HCT116 (cell line): ENCODE measurements around the gene RPS17. TPM values are rescaled to one million over a fixed set of nuclear protein-coding genes. Genes with fewer than 3 reads are reported as not detected.

Experiments used
- ATAC-seq: fragments of 200-7000 bp; cut with Tn5 transposase; 2 replicates; pipeline ENCODE4 v1.9.1; 2020; ENCODE audit warnings: mild to moderate bottlenecking, moderate library complexity
- BruUV-seq: library from RNA; stranded (reverse); fragments of 400-500 nt; replicated peaks from 2 replicates; lab custom pipeline; 2021; lab: Mats Ljungman, UMichigan
- CTCF ChIA-PET: fragments of 300-600 bp; sonication (Branson Sonifier 250); formaldehyde crosslinking; loops from one replicate; lab custom pipeline; 2021; ENCODE audit warnings: antibody characterized with exemption; lab: Charles Lee
- POLR2A ChIA-PET: fragments of 300-600, 350-600 bp; sonication (Branson Sonifier 250); formaldehyde crosslinking; loops from one replicate; lab custom pipeline; 2021; ENCODE audit warnings: antibody characterized with exemption; lab: Charles Lee
- RAD21 ChIA-PET, 2 experiments: fragments of 300-600 bp; sonication (Branson Sonifier 250); formaldehyde crosslinking; loops; one replicate each; lab custom pipeline; 2023; ENCODE audit warnings: low total read pairs in 2 of 2; ENCODE audit not compliant: uncharacterized antibody in 2 of 2, unreplicated experiment in 2 of 2, low non-redundant PET in 1 of 2; lab: Charles Lee
- DNase-seq: peaks from one replicate; pipeline ENCODE4 v3.0.0-alpha.2; 2010; ENCODE audit warnings: low read depth, low spot score
- H2AFZ ChIP-seq: fragments of 200-600 bp; shearing (Covaris generic), sonication (generic); 2 replicates; pipeline ENCODE4 v1.6.1; 2017; ENCODE audit warnings: low read depth, mixed run types, mixed read lengths, antibody characterized with exemption, low read length; ENCODE audit not compliant: poor library complexity, severe bottlenecking
- H3K27ac ChIP-seq: 2 replicates; pipeline ENCODE4 v1.5.1; 2012; ENCODE audit warnings: low read depth, low read length
- H3K27me3 ChIP-seq: fragments of 200-600 bp; sonication (generic); 2 replicates; pipeline ENCODE4 v1.6.1; 2016; ENCODE audit warnings: mixed run types, low read length, mixed read lengths; ENCODE audit not compliant: insufficient read depth
- H3K36me3 ChIP-seq, 2 experiments: fragments of 200-500 bp in 1 of 2; fragments of 200-600 bp in 1 of 2; sonication (Bioruptor generic) in 1 of 2; sonication (generic) in 1 of 2; 2 replicates each; pipeline versions ENCODE4 v1.5.1 to v1.6.1; 2014 to 2016; ENCODE audit warnings: low read length in 2 of 2, inconsistent platforms in 1 of 2, mixed read lengths in 1 of 2, mixed run types in 1 of 2; ENCODE audit not compliant: insufficient read depth in 2 of 2, control insufficient read depth in 1 of 2
- H3K4me1 ChIP-seq, 2 experiments: fragments of 200-600 bp in 1 of 2; sonication (generic) in 1 of 2; 2 replicates each; pipeline versions ENCODE4 v1.5.1 to v1.6.1; 2012 to 2017; ENCODE audit warnings: low read length in 2 of 2, inconsistent platforms in 1 of 2, mild to moderate bottlenecking in 1 of 2, mixed read lengths in 1 of 2, mixed run types in 1 of 2, moderate library complexity in 1 of 2; ENCODE audit not compliant: insufficient read depth in 2 of 2, control insufficient read depth in 1 of 2
- H3K4me2 ChIP-seq: fragments of 200-600 bp; sonication (generic); 2 replicates; pipeline ENCODE4 v1.6.1; 2017; ENCODE audit warnings: mixed run types, low read length, mixed read lengths
- H3K4me3 ChIP-seq, 2 experiments: fragments of 200-600 bp in 1 of 2; sonication (generic) in 1 of 2; replicated peaks in 1 of 2; 2 replicates each; pipeline ENCODE4 v1.5.1; 2011 to 2016; ENCODE audit warnings: low read length in 2 of 2, control low read depth in 1 of 2, low read depth in 1 of 2, mild to moderate bottlenecking in 1 of 2, mixed read lengths in 1 of 2, mixed run types in 1 of 2
- H3K79me2 ChIP-seq: fragments of 200-600 bp; sonication (generic); 2 replicates; pipeline ENCODE4 v1.6.1; 2017; ENCODE audit warnings: mild to moderate bottlenecking, mixed run types, low read length, moderate library complexity, mixed read lengths; ENCODE audit not compliant: insufficient read depth
- H3K9ac ChIP-seq: fragments of 200-600 bp; sonication (generic); 2 replicates; pipeline ENCODE4 v1.6.1; 2016; ENCODE audit warnings: low read length, mixed read lengths
- H3K9me2 ChIP-seq: fragments of 200-600 bp; sonication (generic), shearing (Covaris generic); 2 replicates; pipeline ENCODE4 v1.6.1; 2017; ENCODE audit warnings: mixed run types, mild to moderate bottlenecking, moderate library complexity; ENCODE audit not compliant: insufficient read depth
- H3K9me3 ChIP-seq, 2 experiments: fragments of 200-500 bp in 1 of 2; fragments of 200-600 bp in 1 of 2; sonication (Bioruptor generic) in 1 of 2; sonication (generic) in 1 of 2; 2 replicates each; pipeline ENCODE4 v1.6.1; 2014 to 2017; ENCODE audit warnings: low read length in 2 of 2, mixed read lengths in 2 of 2, inconsistent platforms in 1 of 2, low read depth in 1 of 2, mild to moderate bottlenecking in 1 of 2, mixed run types in 1 of 2, moderate library complexity in 1 of 2; ENCODE audit not compliant: control insufficient read depth in 1 of 2, insufficient read depth in 1 of 2
- H4K20me1 ChIP-seq: fragments of 200-600 bp; sonication (generic), shearing (Covaris generic); 2 replicates; pipeline ENCODE4 v1.6.1; 2017; ENCODE audit warnings: mixed run types, mild to moderate bottlenecking, moderate library complexity; ENCODE audit not compliant: insufficient read depth
- CBX3 ChIP-seq: IDR thresholded peaks from 2 replicates; pipeline ENCODE4 v1.6.1; 2012; ENCODE audit warnings: low read depth
- CEBPB ChIP-seq: IDR thresholded peaks from 2 replicates; pipeline ENCODE4 v1.6.1; 2012; ENCODE audit warnings: low read depth
- EZH2 ChIP-seq: fragments of 200-600 bp; sonication (generic); IDR thresholded peaks from 2 replicates; pipeline ENCODE4 v1.6.1; 2017; ENCODE audit warnings: antibody characterized with exemption, mixed run types
- EZH2phosphoT487 ChIP-seq: fragments of 200-600 bp; IDR thresholded peaks from 2 replicates; pipeline ENCODE4 v1.6.1; 2018; ENCODE audit warnings: antibody characterized with exemption, borderline replicate concordance
- FOSL1 ChIP-seq: IDR thresholded peaks from 2 replicates; pipeline ENCODE4 v1.6.1; 2012; ENCODE audit warnings: low read depth
- SIN3A ChIP-seq: IDR thresholded peaks from 2 replicates; pipeline ENCODE4 v1.6.1; 2012; ENCODE audit warnings: low read depth
- SRF ChIP-seq: IDR thresholded peaks from 2 replicates; pipeline ENCODE4 v1.6.1; 2012; ENCODE audit warnings: low read depth
- YY1 ChIP-seq: IDR thresholded peaks from 2 replicates; pipeline ENCODE4 v1.6.1; 2011; ENCODE audit warnings: low read length, low read depth, moderate library complexity, mild to moderate bottlenecking; ENCODE audit not compliant: insufficient replicate concordance; ENCODE audit errors: extremely low read depth
- ZFX ChIP-seq: fragments of 450-650 bp; IDR thresholded peaks from 2 replicates; pipeline ENCODE4 v1.6.1; 2017
- ZNF274 ChIP-seq: fragments of 200-500 bp; sonication (Bioruptor generic); IDR thresholded peaks from 2 replicates; pipeline ENCODE4 v1.6.1; 2014; ENCODE audit warnings: mild to moderate bottlenecking, low read depth, low read length, inconsistent platforms
- intact Hi-C: fragments of 100-400 bp; cut with micrococcal nuclease; formaldehyde crosslinking; loops from 2 replicates; pipeline ENCODE4 v1.10.0; 2022
- total RNA-seq: library from RNA; stranded (reverse); gene quantifications from one replicate; pipeline ENCODE4 v1.2.1, GENCODE V29; 2021; ENCODE audit not compliant: unreplicated experiment
- TF ChIP-seq, protein P1 (sequence below): IDR thresholded peaks from 2 replicates; pipeline ENCODE4 v1.6.1; 2011; ENCODE audit warnings: mild to moderate bottlenecking, low read length, moderate library complexity; ENCODE audit not compliant: insufficient replicate concordance; ENCODE audit errors: extremely low read depth
- TF ChIP-seq, protein P2 (sequence below): IDR thresholded peaks from 2 replicates; pipeline ENCODE4 v1.6.1; 2012
- TF ChIP-seq, protein P3 (sequence below): IDR thresholded peaks from 2 replicates; pipeline ENCODE4 v1.6.1; 2012
- TF ChIP-seq, protein P4 (sequence below): IDR thresholded peaks from 2 replicates; pipeline ENCODE4 v1.6.1; 2012; ENCODE audit warnings: low read depth

The RPS17 gene
- total RNA-seq, 1 experiment from 2014 or later: 2,385 TPM

DNA sequence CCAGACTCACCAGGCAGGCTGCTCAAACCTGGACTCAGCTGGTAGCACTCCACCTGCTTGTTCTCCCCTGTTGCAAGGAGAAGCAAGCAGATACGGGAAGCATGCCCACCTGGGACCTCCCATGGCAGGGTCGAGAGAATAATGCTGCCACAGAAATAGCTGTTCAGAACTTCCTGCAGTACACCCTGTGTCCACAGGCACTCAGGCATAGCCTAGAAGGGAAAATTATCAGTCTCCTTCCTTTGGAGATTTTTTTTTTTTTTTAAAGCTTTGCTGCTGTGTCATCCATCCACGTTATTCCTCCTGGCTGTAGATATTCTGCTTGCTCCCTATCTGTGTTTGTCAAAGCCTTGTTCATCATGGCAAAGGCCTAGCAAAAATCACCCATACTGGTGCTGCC is 32.7 kb upstream of the RPS17 start:
- ChIA-PET RAD21 (no interaction called here), POLR2A (no interaction called here), CTCF (no interaction called here)
- Histone ChIP-seq H3K9me2 (no peaks in the 10 kb centered on the region), H3K4me2 (no peak overlapping the region), H2AFZ (no peak overlapping the region), H3K27ac (no peak overlapping the region), H3K27me3 (peaks cover 10% of the 10 kb centered on the region; the same call in 1 of the 2 replicates), H3K4me1 (no peaks in the 10 kb centered on the region), H3K9ac (no peak overlapping the region), H4K20me1 (no peaks in the 10 kb centered on the region), H3K4me3 (no peak overlapping the region), H3K79me2 (no peaks in the 10 kb centered on the region), H3K36me3 (no peaks in the 10 kb centered on the region), H3K9me3 (no peaks in the 10 kb centered on the region)
- ATAC-seq (0 out of 2 replicates have a peak, but pooled peaks have one; percentile 42), DNase-seq (no peak)
- intact Hi-C loops: no loop called here
- TF ChIP-seq FOSL1: no peak
- TF ChIP-seq, protein P1, sequence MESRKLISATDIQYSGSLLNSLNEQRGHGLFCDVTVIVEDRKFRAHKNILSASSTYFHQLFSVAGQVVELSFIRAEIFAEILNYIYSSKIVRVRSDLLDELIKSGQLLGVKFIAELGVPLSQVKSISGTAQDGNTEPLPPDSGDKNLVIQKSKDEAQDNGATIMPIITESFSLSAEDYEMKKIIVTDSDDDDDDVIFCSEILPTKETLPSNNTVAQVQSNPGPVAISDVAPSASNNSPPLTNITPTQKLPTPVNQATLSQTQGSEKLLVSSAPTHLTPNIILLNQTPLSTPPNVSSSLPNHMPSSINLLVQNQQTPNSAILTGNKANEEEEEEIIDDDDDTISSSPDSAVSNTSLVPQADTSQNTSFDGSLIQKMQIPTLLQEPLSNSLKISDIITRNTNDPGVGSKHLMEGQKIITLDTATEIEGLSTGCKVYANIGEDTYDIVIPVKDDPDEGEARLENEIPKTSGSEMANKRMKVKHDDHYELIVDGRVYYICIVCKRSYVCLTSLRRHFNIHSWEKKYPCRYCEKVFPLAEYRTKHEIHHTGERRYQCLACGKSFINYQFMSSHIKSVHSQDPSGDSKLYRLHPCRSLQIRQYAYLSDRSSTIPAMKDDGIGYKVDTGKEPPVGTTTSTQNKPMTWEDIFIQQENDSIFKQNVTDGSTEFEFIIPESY: no peak
- no peak for TF ChIP-seq ZFX
- TF ChIP-seq SIN3A: no peak
- BruUV-seq: no TSS peak

GRCh38 chr15:82572311-82572710 is 32.1 kb upstream of the RPS17 start:
- ChIA-PET CTCF (no interaction called here), RAD21 (no interaction called here), POLR2A (no interaction called here)
- TF ChIP-seq ZNF274 (no peak), EZH2 (no peak), CBX3 (no peak), YY1 (no peak), SRF (no peak), EZH2phosphoT487 (no peak), CEBPB (no peak)
- TF ChIP-seq, protein P2, sequence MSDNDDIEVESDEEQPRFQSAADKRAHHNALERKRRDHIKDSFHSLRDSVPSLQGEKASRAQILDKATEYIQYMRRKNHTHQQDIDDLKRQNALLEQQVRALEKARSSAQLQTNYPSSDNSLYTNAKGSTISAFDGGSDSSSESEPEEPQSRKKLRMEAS: no peak
- TF ChIP-seq, protein P3, sequence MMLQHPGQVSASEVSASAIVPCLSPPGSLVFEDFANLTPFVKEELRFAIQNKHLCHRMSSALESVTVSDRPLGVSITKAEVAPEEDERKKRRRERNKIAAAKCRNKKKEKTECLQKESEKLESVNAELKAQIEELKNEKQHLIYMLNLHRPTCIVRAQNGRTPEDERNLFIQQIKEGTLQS: no peak
- TF ChIP-seq, protein P4, sequence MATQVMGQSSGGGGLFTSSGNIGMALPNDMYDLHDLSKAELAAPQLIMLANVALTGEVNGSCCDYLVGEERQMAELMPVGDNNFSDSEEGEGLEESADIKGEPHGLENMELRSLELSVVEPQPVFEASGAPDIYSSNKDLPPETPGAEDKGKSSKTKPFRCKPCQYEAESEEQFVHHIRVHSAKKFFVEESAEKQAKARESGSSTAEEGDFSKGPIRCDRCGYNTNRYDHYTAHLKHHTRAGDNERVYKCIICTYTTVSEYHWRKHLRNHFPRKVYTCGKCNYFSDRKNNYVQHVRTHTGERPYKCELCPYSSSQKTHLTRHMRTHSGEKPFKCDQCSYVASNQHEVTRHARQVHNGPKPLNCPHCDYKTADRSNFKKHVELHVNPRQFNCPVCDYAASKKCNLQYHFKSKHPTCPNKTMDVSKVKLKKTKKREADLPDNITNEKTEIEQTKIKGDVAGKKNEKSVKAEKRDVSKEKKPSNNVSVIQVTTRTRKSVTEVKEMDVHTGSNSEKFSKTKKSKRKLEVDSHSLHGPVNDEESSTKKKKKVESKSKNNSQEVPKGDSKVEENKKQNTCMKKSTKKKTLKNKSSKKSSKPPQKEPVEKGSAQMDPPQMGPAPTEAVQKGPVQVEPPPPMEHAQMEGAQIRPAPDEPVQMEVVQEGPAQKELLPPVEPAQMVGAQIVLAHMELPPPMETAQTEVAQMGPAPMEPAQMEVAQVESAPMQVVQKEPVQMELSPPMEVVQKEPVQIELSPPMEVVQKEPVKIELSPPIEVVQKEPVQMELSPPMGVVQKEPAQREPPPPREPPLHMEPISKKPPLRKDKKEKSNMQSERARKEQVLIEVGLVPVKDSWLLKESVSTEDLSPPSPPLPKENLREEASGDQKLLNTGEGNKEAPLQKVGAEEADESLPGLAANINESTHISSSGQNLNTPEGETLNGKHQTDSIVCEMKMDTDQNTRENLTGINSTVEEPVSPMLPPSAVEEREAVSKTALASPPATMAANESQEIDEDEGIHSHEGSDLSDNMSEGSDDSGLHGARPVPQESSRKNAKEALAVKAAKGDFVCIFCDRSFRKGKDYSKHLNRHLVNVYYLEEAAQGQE: no peak

More at GRCh38 chr15:82572311-82572710, 32.1 kb upstream of the RPS17 start:
- H3K4me3 ChIP-seq: no peak overlapping the region
- no peaks in the 10 kb centered on the region for H3K9me2 ChIP-seq
- H3K4me1 ChIP-seq: no peaks in the 10 kb centered on the region
- intact Hi-C loops: no loop called here
- H2AFZ ChIP-seq: no peak overlapping the region
- no peak overlapping the region for H3K9ac ChIP-seq
- no TSS peak for BruUV-seq
- H3K27ac ChIP-seq: no peak overlapping the region
- no peaks in the 10 kb centered on the region for H4K20me1 ChIP-seq
- no peak overlapping the region for H3K4me2 ChIP-seq
- no peaks in the 10 kb centered on the region for H3K9me3 ChIP-seq
- peaks cover 10% of the 10 kb centered on the region; the same call in 1 of the 2 replicates for H3K27me3 ChIP-seq
- ATAC-seq (no peak), DNase-seq (no peak)
- H3K36me3 ChIP-seq: no peaks in the 10 kb centered on the region
- no peaks in the 10 kb centered on the region for H3K79me2 ChIP-seq
